H1 (cell line): ENCODE measurements around the gene COL6A2.

ENCODE experiments used
- BRCA1 ChIP-seq: IDR thresholded peaks from 2 replicates; pipeline ENCODE4 v1.6.1; 2012; ENCODE audit warnings: low read depth, low read length, improper control_type of control experiment
- CHD2 ChIP-seq: IDR thresholded peaks from 2 replicates; pipeline ENCODE4 v1.6.1; 2012; ENCODE audit warnings: low read length, improper control_type of control experiment
- EZH2 ChIP-seq: fragments of 200-600 bp; sonication (generic); IDR thresholded peaks from 2 replicates; pipeline ENCODE4 v1.7.1; 2012; ENCODE audit warnings: low read depth, mild to moderate bottlenecking, moderate library complexity, low read length, inconsistent platforms; ENCODE audit not compliant: severe bottlenecking
- KDM4A ChIP-seq: IDR thresholded peaks from one replicate; pipeline ENCODE4 v1.7.1; 2012; ENCODE audit warnings: low read depth, mild to moderate bottlenecking, moderate library complexity, low read length, inconsistent platforms; ENCODE audit not compliant: severe bottlenecking
- POLR2AphosphoS5 ChIP-seq: IDR thresholded peaks from 2 replicates; pipeline ENCODE4 v1.6.1; 2011; ENCODE audit warnings: low read depth, low read length
- SP2 ChIP-seq: IDR thresholded peaks from 2 replicates; pipeline ENCODE4 v1.6.1; 2012; ENCODE audit warnings: mild to moderate bottlenecking, low read length, inconsistent platforms
- TF ChIP-seq, protein P1 (sequence below), 3 experiments: IDR thresholded peaks; 1 replicate in 2 of 3; 2 replicates in 1 of 3; pipeline versions ENCODE4 v1.5.1 to v1.6.1; 2011; ENCODE audit warnings: low read length in 3 of 3, mild to moderate bottlenecking in 3 of 3, inconsistent platforms in 2 of 3, low read depth in 1 of 3, moderate library complexity in 1 of 3; ENCODE audit not compliant: insufficient read depth in 1 of 3; ENCODE audit errors: control extremely low read depth in 1 of 3

DNA sequence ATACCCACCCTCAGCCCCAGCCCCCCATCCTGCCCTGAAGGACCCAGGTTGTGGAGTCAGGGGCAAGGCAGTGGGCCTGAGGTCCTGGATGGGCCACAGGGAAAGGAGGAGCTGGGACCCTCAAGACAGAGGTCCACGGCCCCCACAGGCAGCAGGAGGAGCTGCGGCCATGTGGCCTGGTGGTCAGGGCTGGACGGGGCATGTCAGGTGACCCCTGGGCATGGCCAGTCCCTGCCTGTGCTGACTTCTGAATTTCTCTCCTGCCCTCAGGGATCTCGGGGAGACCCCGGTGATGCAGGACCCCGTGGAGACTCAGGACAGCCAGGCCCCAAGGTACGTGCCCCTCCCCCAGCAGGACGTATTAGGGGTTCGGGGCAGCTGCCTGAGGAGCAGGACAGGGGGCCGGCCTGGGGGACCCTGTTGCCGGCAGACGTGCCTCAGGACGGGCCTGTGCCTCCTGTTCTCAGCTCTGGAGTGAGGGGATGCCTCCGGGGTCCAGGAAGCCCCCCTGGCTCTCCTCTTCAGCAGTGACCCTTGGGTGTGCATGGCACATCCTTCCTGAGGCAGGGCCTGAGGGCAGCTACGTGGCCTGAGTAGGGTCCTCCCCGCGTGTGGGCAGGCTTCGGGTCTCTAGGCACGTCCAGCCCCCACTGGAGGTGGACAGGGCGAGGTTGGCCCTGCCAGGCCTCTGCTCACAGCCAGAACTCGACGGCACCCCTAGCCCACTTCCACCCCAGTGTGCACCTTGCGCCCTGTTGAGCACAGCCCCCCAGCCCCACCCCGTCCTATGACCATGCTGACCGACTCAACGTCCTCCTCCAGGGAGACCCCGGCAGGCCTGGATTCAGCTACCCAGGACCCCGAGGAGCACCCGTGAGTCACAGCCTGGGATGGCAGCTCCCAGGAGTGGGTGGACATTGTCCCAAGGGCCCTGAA, 23.6 kb downstream of the COL6A2 start:
- TF ChIP-seq, protein P1, sequence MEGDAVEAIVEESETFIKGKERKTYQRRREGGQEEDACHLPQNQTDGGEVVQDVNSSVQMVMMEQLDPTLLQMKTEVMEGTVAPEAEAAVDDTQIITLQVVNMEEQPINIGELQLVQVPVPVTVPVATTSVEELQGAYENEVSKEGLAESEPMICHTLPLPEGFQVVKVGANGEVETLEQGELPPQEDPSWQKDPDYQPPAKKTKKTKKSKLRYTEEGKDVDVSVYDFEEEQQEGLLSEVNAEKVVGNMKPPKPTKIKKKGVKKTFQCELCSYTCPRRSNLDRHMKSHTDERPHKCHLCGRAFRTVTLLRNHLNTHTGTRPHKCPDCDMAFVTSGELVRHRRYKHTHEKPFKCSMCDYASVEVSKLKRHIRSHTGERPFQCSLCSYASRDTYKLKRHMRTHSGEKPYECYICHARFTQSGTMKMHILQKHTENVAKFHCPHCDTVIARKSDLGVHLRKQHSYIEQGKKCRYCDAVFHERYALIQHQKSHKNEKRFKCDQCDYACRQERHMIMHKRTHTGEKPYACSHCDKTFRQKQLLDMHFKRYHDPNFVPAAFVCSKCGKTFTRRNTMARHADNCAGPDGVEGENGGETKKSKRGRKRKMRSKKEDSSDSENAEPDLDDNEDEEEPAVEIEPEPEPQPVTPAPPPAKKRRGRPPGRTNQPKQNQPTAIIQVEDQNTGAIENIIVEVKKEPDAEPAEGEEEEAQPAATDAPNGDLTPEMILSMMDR (IDR thresholded peaks at IDR 0.05; ENCODE audit: control extremely low read depth in 1 of 3, insufficient read depth in 1 of 3, low read depth in 1 of 3, low read length in 3 of 3), result no peak
- no peak for TF ChIP-seq CHD2
- TF ChIP-seq KDM4A, result no peak
- TF ChIP-seq BRCA1, result no peak
- TF ChIP-seq SP2, result no peak
- TF ChIP-seq EZH2, result no peak
- no peak for TF ChIP-seq POLR2AphosphoS5
